Spinal cord (tissue), 10 donors: Measurements from ENCODE around the gene TMIGD3. TPM values are rescaled to one million over a fixed set of nuclear protein-coding genes. Genes with fewer than 3 reads are reported as not detected.
A peak's percentile ranks its signal among the peaks of the same experiment; 100 is the strongest.

ENCODE experiments used
- DNase-seq, 6 donors: peaks; one replicate each; pipeline versions ENCODE4 v3.0.0 to v3.0.0-alpha.2; 2013 to 2015; ENCODE audit warnings: low spot score in 6 of 6, low read depth in 4 of 6
- H3K27ac ChIP-seq: one replicate; pipeline ENCODE4 v1.5.1; 2013; ENCODE audit warnings: low read depth, low read length, control low read depth
- H3K27me3 ChIP-seq: one replicate; pipeline ENCODE4 v1.6.1; 2013; ENCODE audit warnings: low read length; ENCODE audit not compliant: control insufficient read depth, insufficient read depth
- H3K36me3 ChIP-seq: one replicate; pipeline ENCODE4 v1.6.1; 2013; ENCODE audit warnings: low read length; ENCODE audit not compliant: control insufficient read depth, insufficient read depth
- H3K4me1 ChIP-seq: one replicate; pipeline ENCODE4 v1.6.1; 2013; ENCODE audit warnings: low read length; ENCODE audit not compliant: control insufficient read depth, insufficient read depth
- H3K4me3 ChIP-seq: one replicate; pipeline ENCODE4 v1.5.1; 2013; ENCODE audit warnings: low read depth, low read length, control low read depth
- H3K9me3 ChIP-seq: one replicate; pipeline ENCODE4 v1.6.1; 2013; ENCODE audit warnings: low read length; ENCODE audit not compliant: control insufficient read depth, insufficient read depth
- WGBS: methylation state at CpG from one replicate; pipeline ENCODE4 v1.1.5; 2013; ENCODE audit warnings: missing lambda C conversion rate; ENCODE audit not compliant: insufficient coverage; 5-methylcytosine and 5-hydroxymethylcytosine counted together
- polyA plus RNA-seq, 2 donors: library from polyadenylated mRNA; unstranded; fragments of 120-200 nt; gene quantifications; one replicate each; pipeline ENCODE4 v1.2.1, GENCODE V29; 2013; ENCODE audit not compliant: insufficient read length in 2 of 2
- total RNA-seq, 2 donors: library from RNA; depleted of rRNA in 1 of 2; stranded (reverse); fragments of 120-200 nt in 1 of 2; fragments of >200 nt in 1 of 2; gene quantifications; one replicate each; pipeline versions ENCODE4 v1.2.3 to v1.2.4, GENCODE V29; 2013 to 2014
- donor health status: healthy.

Gene TMIGD3
- total and polyA plus RNA-seq, 4 donors = 2.4 to 9.5 (median 5.9) TPM

- no peaks in the 10 kb centered on the region for H3K36me3 ChIP-seq
- DNase-seq = no peak
- no peaks in the 10 kb centered on the region for H3K27me3 ChIP-seq
- H3K4me1 ChIP-seq = no peaks in the 10 kb centered on the region
- H3K4me3 ChIP-seq = no peak overlapping the region
- no peaks in the 10 kb centered on the region for H3K9me3 ChIP-seq
- WGBS = 91% methylated on average over 6 of the region's 7 CpGs
- H3K27ac ChIP-seq = no peak overlapping the region
Measured at GRCh38 chr1:111491070-111491469, 12.4 kb downstream of the TMIGD3 start.

- no peak for DNase-seq
- Histone ChIP-seq H3K36me3 (no peaks in the 10 kb centered on the region), H3K4me1 (no peaks in the 10 kb centered on the region), H3K4me3 (no peak overlapping the region), H3K27ac (no peak overlapping the region), H3K9me3 (no peaks in the 10 kb centered on the region), H3K27me3 (no peaks in the 10 kb centered on the region)
- no CpG with 5 or more reads among the region's 4 CpGs for WGBS
Measured at GRCh38 chr1:111490220-111490619, 13.2 kb downstream of the TMIGD3 start.

GRCh38 chr1:111489604-111490003, 13.8 kb downstream of the TMIGD3 start:
- Histone ChIP-seq H3K36me3 (no peaks in the 10 kb centered on the region), H3K4me1 (no peaks in the 10 kb centered on the region), H3K4me3 (no peak overlapping the region), H3K27me3 (no peaks in the 10 kb centered on the region), H3K9me3 (no peaks in the 10 kb centered on the region), H3K27ac (no peak overlapping the region)
- no peak for DNase-seq
- WGBS = 100% methylated on average over 1 of the region's 4 CpGs

GRCh38 chr1:111488669-111489068, 14.8 kb downstream of the TMIGD3 start:
- 83% methylated on average over 5 of the region's 9 CpGs for WGBS

GRCh38 chr1:111487133-111487532, 16.3 kb downstream of the TMIGD3 start:
- WGBS = 88% methylated on average over 5 of the region's 6 CpGs
- no peaks in the 10 kb centered on the region for H3K4me1 ChIP-seq
- no peak overlapping the region for H3K27ac ChIP-seq
- DNase-seq = no peak
- H3K36me3 ChIP-seq = no peaks in the 10 kb centered on the region
- H3K27me3 ChIP-seq = no peaks in the 10 kb centered on the region
- no peak overlapping the region for H3K4me3 ChIP-seq
- H3K9me3 ChIP-seq = no peaks in the 10 kb centered on the region

More at GRCh38 chr1:111488669-111489068, 14.8 kb downstream of the TMIGD3 start:
- no peaks in the 10 kb centered on the region for H3K9me3 ChIP-seq
- H3K36me3 ChIP-seq = no peaks in the 10 kb centered on the region
- H3K4me3 ChIP-seq = no peak overlapping the region
- no peak for DNase-seq
- H3K27ac ChIP-seq = no peak overlapping the region
- no peaks in the 10 kb centered on the region for H3K4me1 ChIP-seq
- no peaks in the 10 kb centered on the region for H3K27me3 ChIP-seq

DNA sequence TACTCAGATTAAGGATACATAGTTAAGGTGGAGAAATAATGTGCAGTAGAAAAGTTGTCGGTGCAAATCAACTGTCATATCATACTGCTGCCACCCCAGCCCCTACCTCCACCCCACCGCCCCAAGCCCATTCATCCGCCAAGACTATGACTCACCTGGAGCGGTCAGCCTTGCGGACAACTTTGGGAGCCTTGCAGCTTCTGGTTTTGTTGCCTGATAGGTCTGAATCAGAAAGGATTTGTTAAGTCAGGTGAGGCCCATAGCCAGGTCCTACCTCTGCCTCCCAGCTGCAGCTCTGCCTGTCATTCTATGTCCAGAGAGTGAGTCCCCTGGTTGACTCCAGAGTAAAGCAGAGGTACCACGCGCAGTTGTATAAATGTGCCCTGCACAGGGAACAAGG, 17.0 kb downstream of the TMIGD3 start:
- WGBS = 100% methylated on average over 5 of the region's 7 CpGs
- Histone ChIP-seq H3K27me3 (no peaks in the 10 kb centered on the region), H3K4me3 (no peak overlapping the region), H3K27ac (no peak overlapping the region), H3K9me3 (no peaks in the 10 kb centered on the region), H3K4me1 (no peaks in the 10 kb centered on the region), H3K36me3 (no peaks in the 10 kb centered on the region)
- DNase-seq = no peak

DNA sequence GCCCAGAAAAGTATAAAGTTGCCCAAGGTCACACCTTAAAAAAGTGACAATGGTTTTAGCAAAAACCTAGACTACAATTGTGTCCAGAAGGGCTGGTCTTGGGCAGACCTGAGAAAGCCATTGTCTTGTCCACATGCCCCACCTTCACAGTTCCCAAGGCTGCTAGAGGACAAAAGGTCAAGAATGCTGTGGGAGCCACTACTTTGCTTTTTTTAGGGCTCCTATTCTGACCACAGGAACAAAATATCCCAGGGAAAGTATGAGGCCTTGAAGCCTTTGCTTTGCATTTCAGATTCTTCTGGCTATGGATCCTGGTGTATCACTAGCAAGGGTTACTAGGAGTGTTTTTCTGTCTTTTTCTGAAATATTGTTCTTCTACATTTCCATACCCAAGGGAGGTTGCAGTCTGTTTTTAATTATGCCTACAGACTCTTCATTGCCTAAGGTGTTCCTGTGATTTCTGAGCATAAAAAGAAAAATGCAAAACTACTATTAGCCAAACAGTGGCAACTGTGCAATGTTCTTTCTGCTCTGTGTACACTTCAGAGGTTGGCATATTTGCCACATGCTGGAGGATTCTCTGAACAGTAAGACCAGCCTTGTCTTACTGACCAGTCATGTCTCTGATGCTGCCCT, 18.9 kb downstream of the TMIGD3 start:
- H3K27ac ChIP-seq = no peak overlapping the region
- H3K9me3 ChIP-seq = no peaks in the 10 kb centered on the region
- H3K27me3 ChIP-seq = no peaks in the 10 kb centered on the region
- H3K4me3 ChIP-seq = no peak overlapping the region
- H3K36me3 ChIP-seq = no peaks in the 10 kb centered on the region
- no peak for DNase-seq
- H3K4me1 ChIP-seq = no peaks in the 10 kb centered on the region

GRCh38 chr1:111483876-111484275, 19.6 kb downstream of the TMIGD3 start:
- no peak for DNase-seq
- WGBS = 30% methylated on average over 1 of the region's 2 CpGs
- Histone ChIP-seq H3K27ac (no peak overlapping the region), H3K36me3 (no peaks in the 10 kb centered on the region), H3K9me3 (no peaks in the 10 kb centered on the region), H3K4me3 (no peak overlapping the region), H3K4me1 (no peaks in the 10 kb centered on the region), H3K27me3 (no peaks in the 10 kb centered on the region)

GRCh38 chr1:111483166-111483565, 20.3 kb downstream of the TMIGD3 start:
- H3K4me1 ChIP-seq = no peaks in the 10 kb centered on the region
- no peaks in the 10 kb centered on the region for H3K27me3 ChIP-seq
- no peak overlapping the region for H3K4me3 ChIP-seq
- no peak for DNase-seq
- no peak overlapping the region for H3K27ac ChIP-seq
- H3K36me3 ChIP-seq = no peaks in the 10 kb centered on the region
- 80% methylated on average over 1 of the region's 3 CpGs for WGBS
- no peaks in the 10 kb centered on the region for H3K9me3 ChIP-seq

DNA sequence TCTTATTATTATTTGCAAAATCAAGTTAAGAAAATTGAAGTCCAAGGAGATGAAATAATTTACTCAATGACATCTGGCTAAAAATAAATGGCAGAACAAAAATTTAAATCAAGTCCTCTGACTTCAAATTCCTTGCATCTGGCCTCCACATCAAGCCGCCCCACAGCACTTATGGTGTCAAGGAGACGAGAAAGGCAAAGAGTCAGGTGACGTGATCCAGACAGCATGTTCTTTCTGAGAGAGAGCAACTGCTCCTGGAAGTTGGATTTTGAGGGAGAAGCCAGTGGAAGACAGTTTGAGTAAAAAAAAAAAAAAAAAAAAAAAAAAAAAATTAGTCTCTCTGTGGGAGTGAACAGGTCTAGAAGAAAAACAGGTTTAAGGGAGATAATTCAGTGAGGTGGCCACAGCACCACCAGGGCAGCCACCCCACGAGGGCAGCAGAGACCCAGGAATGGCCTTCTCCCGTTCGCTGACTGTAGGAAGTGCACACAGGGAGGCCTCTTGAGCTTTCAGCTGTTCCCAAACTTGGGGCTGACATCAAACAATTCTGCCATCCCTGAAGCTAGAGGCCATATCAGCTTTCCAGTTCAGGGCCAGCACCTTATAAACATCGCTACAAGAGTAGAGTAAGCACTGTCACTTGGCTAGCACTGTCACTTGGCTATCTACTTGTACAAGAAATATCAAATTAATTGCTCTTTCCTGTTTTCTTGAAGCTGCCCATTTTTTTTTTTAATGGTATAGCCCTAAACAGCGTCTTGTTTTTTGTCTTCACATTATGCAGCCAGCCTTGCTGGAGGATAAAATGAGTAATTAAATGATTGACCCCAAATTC, 21.8 kb downstream of the TMIGD3 start:
- DNase-seq = peak; percentile 19 to 81 (median 36)
- H3K4me3 ChIP-seq = no peak overlapping the region
- no peaks in the 10 kb centered on the region for H3K4me1 ChIP-seq
- H3K27me3 ChIP-seq = no peaks in the 10 kb centered on the region
- no peaks in the 10 kb centered on the region for H3K9me3 ChIP-seq
- no peaks in the 10 kb centered on the region for H3K36me3 ChIP-seq
- WGBS = 46% methylated on average over 6 of the region's 8 CpGs
- H3K27ac ChIP-seq = no peak overlapping the region
